GM19463 (cell line): ENCODE results near the gene GDI2.
"Not testable (repeated sequence)": the region's sequence is repeated elsewhere in the genome, so short reads cannot be mapped to it uniquely, and the experiment has no call there.

Source experiments
- ATAC-seq: cut with Tn5 transposase; IDR thresholded peaks from one replicate; pipeline ENCODE4 v1.9.1; 2021; ENCODE audit warnings: mild to moderate bottlenecking, moderate library complexity; ENCODE audit not compliant: unreplicated experiment

Gene GDI2

DNA sequence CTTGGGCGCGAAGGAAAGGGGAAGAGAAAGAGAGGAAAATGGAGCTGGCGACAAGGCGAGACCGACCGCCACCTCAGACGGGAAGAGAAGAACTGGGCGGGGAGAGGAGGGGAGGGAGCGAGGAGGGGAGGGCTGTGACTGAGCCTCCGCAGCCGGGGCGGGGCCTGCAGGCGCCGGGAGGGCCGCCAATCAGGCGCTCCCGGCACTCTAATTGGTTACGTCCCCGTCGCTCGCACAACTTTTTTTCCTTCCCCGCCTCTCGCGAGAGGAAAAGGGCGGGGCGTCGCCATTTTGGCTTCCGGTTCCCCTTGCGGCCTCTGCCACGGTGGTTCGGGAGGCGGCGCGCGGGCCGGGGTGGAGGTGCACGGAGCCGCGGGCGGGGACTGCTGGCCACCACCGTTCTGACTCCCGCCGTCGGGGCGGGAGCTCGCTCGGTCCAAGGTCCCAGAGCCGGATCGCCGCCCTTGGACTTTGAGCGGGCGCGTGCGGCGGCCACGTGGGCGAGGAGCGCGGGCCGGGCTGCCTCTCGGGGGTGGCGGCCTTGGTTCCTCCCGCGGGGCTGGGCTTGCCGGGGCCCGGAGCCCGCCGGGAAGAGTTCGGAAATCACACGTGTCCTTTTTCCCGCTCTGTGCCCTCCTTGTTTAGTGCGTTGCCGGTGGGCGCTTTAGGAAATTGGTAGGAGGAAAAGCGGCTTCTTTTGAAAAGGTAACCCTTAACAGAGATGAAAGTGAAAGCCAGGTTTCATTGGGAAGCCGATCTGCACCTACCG, at the start of gene GDI2:
GDI2 (minus strand) TSS at position 94 of the 769 bp plus-strand sequence. CDS start 176 bp downstream, outside the sequence.
- ATAC-seq = peak; percentile 83

DNA sequence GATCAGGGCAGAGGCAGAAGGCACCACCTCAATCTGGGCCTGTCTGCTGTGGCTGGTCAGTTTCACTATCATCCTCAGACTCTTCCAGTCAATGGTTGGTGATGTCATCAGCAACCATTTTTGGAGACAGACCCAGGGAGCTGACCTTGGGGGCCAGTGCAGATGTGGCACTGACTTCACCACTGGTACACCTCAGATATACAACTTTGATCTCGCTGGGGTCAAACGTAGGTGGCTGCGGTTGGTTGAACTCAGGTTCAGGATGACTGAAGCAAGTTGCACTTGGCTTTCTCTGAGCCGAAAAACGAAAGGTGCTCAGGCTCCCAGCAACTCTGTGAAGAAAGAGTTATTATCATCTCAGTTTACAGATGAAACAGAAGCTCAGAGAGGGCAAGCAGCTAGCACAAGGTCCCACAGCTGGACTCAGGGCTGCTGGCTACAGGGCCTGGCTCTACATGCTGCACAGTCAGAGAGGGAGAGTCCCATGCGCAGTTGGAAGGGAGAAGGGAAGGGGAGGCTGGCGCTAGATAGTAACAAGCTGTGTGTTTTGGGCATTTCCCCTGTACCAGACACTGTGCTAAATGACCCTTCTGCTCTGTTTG, 49.2 kb upstream of the GDI2 start:
- peak; percentile 94 for ATAC-seq

DNA sequence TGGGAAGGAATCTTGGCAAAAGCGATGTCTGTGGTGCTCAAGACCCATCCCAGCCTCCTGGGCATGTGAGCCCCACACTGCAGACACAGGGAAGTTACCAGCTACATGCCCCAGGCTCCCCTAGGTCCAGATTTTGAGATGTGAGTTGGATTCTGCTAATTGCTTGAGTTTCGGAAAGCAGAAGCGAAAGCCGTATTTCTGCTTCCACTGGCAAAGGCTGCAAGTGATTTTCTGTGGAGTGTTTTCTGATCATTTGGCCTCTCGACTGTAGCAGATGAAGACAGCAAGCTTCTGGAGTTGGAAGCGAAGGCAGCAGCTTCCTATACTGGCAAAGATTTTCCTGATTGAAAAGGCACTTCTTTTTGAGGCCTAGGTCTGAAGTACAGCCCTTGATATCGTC, 46.8 kb upstream of the GDI2 start:
- ATAC-seq = no peak

DNA sequence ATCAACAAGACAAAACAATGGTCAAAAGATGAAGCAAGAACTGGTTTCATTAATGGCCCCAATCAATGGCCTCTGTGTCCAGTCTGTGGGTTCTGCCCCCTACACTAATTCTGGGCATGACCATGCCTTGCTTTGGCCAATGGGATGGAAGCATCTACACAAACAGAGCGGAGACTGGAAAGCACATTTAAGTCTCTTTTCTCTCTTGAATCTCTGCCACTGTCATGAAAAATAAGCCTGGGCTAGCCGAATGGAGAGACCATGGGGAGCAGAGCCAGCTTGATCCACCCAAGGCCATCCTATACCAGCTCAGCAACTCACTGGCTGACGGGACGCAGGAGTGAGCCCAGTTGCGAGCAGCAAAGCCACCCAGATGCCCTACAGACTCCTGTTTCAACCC, 45.6 kb upstream of the GDI2 start:
- ATAC-seq = no peak

DNA sequence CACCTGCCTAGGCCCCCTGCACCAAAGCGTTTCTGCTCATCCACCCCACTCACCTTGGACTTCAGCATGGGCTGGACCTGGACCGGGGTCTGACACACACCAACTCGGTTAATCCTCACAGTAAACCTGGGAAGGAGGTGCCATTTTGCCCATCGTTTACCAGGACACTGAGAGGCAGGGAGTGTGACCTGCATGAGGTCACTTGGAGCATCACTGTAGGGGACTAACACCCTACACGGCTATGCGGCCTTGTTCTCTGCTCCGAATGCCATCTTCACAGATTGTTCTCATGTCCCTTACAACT, 43.4 kb upstream of the GDI2 start:
- ATAC-seq = no peak

DNA sequence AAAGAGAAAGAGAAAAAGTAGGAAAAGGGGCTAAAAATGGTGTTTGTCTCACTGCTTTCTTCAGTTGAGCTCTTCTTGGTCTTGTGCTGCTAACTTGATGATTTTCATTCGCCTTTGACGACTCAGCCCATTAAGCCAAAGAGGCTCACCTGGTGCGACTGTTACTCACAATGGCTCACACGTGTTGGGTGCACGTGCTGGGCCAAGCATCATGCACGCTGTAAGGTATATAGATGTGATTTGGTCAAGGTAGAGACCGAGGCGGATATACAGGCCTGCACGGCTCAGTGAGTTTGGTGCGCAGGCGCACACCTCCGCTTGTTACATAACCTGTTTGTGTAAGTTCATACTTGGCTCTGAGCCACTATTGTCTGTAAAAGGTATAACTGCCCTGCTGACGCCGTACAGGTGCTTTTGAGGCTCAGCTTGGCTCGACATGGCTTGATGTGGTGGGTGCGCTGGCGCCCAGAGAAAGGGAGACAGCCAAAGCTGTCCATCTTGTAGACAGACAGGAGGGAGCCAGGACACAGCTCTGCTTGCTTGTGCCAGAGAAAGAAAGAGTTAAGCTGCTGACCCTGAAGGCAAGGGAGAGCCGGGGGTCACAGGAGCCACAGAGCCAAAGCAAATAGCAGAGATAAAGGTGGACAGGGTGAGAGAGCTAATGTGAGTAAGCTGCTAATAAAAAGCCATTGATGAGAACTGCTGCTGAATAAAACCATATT, 42.9 kb upstream of the GDI2 start:
- no peak for ATAC-seq

DNA sequence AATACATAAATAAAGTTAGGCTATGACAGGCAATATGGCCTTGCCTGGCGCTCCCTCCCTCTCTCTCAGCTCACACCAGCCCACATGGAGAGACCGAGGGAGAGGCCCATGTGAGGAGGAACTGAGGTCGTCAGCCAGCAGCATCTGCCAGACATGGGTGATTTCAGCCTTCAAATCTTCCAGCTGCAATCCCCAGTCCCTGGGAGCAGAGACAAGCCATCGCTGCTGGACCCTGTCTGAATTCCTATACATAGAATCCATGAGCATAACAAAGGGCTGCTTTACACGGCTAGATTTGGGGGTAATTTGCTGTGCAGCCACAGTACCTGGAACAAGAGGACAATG, 40.9 kb upstream of the GDI2 start:
- ATAC-seq = no peak

DNA sequence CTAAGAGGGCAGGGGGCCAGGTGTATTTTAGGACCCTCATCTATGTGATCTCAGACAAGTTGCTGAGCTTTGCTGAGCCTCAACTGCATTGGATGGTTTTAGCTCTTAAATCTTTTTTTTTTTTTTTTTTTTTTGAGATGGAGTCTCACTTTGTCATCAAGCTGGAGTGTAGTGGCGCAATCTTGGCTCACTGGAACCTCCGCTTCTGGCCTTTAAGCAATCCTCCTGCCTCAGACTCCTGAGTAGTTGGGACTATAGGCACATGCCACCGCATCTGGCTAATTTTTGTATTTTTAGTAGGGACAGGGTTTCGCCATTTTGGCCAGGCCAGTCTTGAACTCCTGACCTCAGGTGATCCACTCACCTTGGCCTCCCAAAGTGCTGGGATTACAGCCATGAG, 33.4 kb upstream of the GDI2 start:
- not testable (repeated sequence) for ATAC-seq

DNA sequence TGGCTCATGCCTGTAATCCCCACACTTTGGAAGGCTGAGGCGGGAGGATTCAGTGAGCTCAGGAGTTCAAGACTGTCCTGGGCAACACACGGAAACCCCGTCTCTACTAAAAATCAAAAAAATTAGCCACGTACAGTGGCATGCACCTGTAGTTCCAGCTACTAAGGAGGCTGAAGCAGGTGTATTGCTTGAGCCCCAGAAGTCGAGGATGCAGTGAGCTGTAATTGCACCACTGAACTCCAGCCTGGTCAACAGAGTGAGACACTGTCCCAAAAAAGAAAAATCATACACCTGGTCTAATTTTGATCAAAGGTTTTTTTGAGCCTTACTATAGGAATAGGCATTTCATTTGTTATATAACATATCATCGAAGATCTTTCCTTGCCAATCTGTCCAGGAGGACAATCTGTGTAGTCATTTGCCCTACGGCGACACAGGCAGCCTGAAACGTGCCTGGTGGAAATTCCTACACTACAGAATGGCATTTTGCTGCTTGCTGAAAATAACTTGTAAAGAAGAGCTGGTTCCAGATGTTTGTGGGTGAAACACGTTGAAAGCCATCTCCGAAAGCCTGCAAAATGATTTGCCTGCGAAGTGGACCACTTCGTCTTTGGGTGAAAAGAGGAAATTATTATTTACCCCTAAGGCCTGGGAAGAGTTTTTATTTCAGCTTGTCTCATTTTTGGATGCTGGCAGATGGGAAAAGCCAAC, 31.3 kb upstream of the GDI2 start:
- no peak for ATAC-seq

DNA sequence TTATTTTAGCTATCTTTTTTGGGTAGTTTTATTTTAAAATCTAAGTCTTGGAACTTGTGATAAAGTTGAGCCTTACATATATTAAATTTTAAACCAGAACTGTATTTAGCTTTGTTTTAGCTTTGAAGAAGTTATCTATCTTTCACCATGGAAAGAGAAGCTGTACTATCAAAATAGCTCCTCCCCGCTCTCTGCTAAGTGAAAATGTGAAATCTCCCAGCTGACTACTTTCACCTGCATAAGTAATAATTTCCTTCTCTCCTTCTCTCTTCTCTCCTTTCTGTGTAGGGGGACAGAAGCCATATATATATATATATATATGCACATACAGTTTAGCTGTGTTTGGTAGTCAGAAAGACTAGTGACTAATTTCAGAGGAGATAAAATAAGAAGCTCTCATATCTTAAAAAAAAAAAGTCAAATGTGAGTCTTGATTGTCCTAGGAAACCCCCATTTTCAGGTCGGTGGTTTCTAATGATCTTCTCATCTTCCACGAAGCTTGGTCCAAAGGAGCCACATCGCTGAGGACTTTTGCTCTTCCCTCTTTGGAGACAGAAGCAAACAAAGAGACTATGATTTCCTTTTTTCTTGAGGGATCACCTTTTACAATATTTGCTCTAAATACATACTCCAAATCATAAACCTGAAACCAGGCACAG, 30.6 kb upstream of the GDI2 start:
- ATAC-seq = no peak

DNA sequence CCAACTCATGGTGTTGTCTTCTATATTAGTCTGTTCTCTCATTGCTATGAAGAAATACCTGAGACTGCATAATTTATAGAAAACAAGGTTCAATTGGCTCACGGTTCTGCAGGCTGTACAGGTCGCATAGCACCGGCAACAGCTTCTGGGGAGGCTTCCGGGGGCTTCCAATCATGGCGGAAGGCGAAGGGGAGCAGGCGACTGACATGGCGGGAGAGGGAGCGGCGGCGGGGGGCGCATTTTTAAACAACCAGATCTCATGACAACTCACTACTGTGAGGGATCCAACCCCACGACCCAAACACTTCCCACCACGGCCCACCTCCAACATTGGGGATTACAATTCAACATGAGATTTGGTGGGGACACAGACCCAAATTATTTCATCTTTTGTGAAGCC, 28.7 kb upstream of the GDI2 start:
- ATAC-seq = no peak

DNA sequence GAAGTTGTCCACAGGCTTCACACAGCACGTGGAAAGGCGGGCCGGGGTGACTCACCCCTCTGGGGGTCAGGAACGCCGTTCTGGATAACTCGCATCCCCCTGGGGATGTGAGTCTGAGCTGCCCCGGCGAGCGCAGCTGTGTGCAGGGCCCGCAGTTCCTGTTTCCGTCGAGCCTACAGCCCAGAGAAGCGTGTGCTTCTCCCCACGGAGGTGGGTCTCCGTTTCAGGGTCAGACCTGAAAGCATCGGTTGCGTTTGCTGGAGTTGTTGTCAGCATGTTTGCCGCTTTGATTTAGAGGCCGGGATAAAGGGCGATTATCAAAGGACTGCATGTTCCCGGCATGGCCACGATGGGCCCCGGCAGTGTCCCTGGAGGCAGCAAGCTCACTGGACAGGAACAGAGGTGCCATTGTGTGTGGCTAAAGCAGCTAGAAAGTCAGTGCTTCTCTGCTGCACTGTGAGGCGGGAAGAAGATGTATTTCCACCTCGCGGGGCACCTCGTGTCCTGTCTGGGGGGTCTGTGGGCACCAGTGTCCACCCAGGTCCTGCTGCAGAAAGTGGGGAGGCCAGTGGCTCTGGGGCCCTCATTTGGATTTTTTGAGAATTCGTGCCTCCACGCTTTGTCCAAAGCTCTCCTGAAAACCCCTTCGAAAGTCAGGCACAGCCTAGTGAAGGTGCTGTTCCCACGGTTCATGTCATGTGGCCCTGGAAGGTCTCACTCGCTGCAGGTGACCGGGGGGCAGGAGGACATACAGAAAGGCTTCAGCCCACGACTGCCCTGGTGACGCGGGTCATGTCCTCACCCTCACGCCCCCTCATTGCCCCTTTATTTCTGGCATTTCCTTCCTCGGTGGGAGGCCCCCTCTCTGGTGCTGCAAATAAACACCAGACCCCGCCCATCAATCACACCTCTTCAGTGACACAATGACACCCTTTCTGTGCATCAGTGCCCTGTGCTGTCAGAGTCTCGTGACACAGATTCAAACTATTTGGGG, 27.4 kb upstream of the GDI2 start:
- peak; percentile 85 for ATAC-seq

DNA sequence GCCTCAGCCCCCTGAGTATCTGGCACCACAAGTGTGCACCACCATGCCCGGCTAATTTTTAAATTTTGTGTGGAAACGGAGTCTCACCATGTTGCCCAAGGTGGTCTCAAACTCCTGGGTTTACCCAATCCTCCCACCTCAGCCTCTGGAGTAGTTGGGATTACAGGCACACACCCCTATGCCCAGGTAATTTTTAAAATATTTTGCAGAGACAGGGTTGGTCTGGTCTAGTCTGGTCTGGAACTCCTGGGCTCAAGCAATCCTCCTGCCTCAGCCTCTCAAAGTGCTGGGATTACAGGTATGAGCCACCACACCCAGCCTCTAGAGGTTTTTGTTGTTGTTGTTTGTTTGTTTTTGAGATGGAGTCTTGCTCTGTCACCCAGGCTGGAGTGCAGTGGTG, 22.9 kb upstream of the GDI2 start:
- not testable (repeated sequence) for ATAC-seq

DNA sequence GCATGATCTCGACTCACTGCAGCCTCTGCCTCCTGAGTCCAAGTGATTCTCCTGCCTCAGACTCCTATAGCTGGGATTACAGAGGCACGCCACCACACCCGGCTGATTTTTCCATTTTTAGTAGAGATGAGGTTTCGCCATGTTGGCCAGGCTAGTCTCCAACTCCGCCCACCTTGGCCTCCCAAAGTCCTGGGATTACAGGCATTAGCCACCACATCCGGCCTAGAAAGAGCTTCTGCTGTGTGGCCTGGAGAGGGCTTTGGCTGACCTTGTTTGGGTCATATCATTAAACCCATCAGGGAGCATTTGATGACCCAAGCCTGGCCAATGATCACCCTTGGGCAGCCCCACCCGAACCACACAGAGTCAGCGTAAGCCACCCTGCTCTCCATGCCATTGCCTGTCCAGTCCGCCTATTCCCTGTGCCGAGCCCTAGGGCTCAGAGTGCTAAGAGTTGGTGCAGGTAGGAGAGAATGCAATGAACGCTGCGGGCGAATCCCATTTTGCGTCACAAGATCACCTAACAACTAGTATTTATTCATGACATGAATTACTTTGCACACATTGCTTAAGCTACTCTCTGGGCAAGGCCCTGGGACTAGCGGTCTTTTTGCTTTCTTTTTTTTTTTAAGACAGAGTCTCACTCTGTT, 22.3 kb upstream of the GDI2 start:
- no peak for ATAC-seq

DNA sequence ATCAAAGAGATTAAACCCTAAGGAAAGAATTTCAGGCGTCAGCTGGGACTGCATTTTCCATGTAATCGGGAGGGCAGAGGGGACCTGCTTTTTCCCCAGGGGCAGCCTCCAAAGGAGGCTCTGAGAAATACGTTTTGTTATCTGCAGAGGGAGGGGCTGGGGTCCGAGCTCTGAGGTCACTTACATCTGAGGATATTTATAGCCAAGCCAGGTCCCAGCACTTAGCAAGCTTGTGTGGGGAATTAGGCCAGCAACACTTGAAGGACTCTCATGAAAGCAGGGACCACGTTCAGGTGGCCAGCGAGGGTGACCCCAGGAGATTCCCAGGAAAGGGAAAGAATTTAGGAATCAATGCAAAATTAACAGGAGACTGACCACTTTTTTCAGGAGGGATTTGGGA, 20.6 kb upstream of the GDI2 start:
- ATAC-seq = no peak

DNA sequence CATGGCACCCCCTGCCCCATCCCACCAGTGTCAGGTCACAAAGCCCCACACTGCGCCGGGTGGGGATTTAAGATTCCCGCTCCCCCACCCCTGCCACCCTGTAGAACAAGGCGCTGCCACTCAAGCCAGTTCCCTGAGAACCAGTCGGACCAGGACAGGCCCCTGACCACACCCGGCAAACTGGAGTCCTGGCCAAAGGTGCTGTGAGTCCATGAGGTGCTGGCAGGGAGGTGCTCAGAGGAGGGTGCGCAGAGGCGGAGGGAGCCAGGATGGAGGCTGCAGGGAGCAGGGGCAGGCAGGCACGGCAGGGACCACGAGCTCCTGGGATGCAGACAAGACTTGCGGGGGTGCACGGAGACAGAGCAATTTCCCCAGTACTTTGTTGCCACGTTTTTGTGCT, 19.7 kb upstream of the GDI2 start:
- no peak for ATAC-seq

DNA sequence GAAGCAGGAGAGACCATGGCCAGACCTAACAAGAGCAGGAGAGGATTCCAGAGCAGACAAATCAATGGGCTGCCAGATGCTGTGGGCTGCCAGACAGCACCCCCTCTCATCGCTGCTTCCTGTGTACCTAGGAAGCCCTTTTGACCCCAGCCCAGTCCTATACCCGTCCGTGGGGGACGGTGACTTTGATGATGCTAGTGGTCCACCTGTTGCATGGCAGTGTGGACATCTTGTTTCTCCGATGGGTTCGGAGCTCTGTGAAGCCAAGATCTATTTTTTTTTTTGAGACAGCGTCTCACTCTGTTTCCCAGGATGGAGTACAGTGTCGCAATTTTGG, 18.2 kb upstream of the GDI2 start:
- ATAC-seq = no peak

DNA sequence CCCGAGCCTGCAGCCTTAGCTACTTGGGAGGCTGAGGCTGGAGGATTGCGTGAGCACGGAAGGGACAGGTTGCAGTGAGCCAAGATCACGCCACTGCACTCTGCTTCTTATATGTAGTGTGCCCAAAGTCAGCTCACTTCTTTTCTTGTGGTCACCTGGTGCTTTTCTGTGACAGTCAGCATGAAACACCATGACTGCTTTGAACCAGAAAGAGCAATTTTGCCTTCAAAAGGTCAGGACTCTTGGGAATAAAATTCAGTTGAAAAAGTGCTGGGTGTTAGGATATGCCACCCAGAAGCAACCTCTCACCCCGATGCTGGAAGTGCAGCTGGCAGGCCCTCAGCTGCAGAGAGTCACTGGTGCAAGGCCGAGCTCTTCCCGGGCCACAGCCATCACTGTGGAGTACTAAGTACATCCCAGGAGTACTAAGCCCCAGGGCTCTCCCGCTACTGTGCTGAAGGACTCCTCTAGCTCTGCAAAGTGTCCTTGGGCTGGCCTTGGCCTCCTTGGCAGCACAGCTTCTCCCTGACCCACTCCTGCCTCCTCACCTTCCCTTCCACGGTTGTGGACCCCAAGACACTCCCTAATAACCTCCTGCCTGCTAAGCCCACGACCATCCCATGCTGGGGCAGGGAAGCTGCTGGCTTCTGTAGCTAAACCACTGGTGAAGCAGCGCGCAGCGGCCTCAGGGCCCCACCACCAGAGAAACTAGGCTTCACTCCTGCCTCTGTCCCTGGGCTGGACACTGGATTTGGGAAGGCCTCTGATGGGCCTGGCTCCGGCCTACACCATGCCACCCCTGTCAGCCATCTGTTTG, 17.6 kb upstream of the GDI2 start:
- peak; percentile 69 for ATAC-seq

DNA sequence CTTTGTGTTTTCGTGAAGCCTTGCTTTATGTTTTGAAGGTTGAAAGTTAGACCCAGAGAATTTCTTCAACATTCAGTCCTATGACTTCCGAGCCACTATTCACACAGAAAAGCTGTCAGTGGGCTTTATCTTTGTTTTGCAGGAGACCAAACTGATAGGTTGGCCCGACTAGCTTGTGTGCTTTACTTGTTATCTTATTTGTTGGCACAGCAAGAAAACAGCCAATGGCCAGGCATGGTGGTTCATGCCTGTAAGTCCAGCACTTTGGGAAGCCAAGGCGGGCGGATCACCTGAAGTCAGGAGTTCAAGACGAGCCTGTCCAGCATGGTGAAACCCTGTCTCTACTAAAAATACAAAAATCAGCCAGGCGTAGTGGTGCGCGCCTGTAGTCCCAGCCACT, 16.0 kb upstream of the GDI2 start:
- ATAC-seq = no peak
